Left ventricle myocardium inferior (tissue), 1 donor: ENCODE results near the gene RBP5. TPM values are rescaled to one million over a fixed set of nuclear protein-coding genes. Genes with fewer than 3 reads are reported as not detected.

Experiments
- total RNA-seq: library from RNA; stranded (reverse); fragmentation: NEBNext Ultra II Directional; extraction: Animal tissue kit (Norgen Biotek cat#: 25700); gene quantifications from one replicate; pipeline ENCODE4 v1.2.1, GENCODE V29; 2021
- donor health status: DM: no; HTN: yes; CAD: no; lungs with severe emphysema.

RBP5 gene
- total RNA-seq, 1 donor from 2014 or later: 0.47 TPM

Other genes starting within 250 kb of the RBP5 start
- 11.6 TPM for gene LRRC23, start 224.1 kb downstream of the RBP5 start, total RNA-seq
- gene ENO2, start 214.3 kb downstream of the RBP5 start, total RNA-seq: 14.8 TPM
- 71.4 TPM for gene ATN1, start 200.9 kb downstream of the RBP5 start, total RNA-seq
- not detected for gene RNU7-1, start 185.1 kb downstream of the RBP5 start, total RNA-seq
- gene C12orf57, start 184.9 kb downstream of the RBP5 start, total RNA-seq: 227 TPM
- gene PTPN6, start 177.5 kb downstream of the RBP5 start, total RNA-seq: 6.7 TPM
- gene PHB2, start 158.2 kb downstream of the RBP5 start, total RNA-seq: 142 TPM
- gene EMG1, start 158.0 kb downstream of the RBP5 start, total RNA-seq: 44.3 TPM
- 35.1 TPM for gene LPCAT3, start 110.4 kb downstream of the RBP5 start, total RNA-seq
- gene C1S, start 68.2 kb downstream of the RBP5 start, total RNA-seq: 108 TPM
- 143 TPM for gene C1R, start 36.4 kb downstream of the RBP5 start, total RNA-seq
- gene C1RL, start 19.7 kb downstream of the RBP5 start, total RNA-seq: 8.1 TPM
- gene CLSTN3, start 1.5 kb upstream of the RBP5 start, total RNA-seq: 4.6 TPM
- gene PEX5, start 60.8 kb upstream of the RBP5 start, total RNA-seq: 33.5 TPM
- not detected for gene ACSM4, start 175.2 kb upstream of the RBP5 start, total RNA-seq